Measurements from ENCODE around the gene SQSTM1.
A peak's percentile ranks its signal among the peaks of the same experiment; 100 is the strongest.

The SQSTM1 gene

GRCh38 chr5:179805529-179806249 is 15.0 kb upstream of the SQSTM1 start:
- no peak for DNase-seq (ENCODE audit: low read depth in 2 of 2)

GRCh38 chr5:179806250-179807048 is 14.3 kb upstream of the SQSTM1 start, which contains the start of gene MGAT4B:
Gene MGAT4B (minus strand): TSS chr5:179806866. CDS start chr5:179806583, 283 bp downstream.
- no peak for DNase-seq (ENCODE audit: low read depth in 2 of 2)

GRCh38 chr5:179812135-179812825 is 8.4 kb upstream of the SQSTM1 start:
- no peak for DNase-seq (ENCODE audit: low read depth in 2 of 2)

- no peak for DNase-seq (ENCODE audit: low read depth in 2 of 2)
Observed at GRCh38 chr5:179812997-179813607, 7.6 kb upstream of the SQSTM1 start.

- DNase-seq (ENCODE audit: low read depth in 2 of 2) = no peak
Observed at GRCh38 chr5:179814090-179814489, 6.6 kb upstream of the SQSTM1 start.

GRCh38 chr5:179815491-179816249 is 5.0 kb upstream of the SQSTM1 start:
- DNase-seq (ENCODE audit: low read depth in 2 of 2) = no peak

- DNase-seq (ENCODE audit: low read depth in 2 of 2) = no peak
Observed at GRCh38 chr5:179816401-179816795, 4.3 kb upstream of the SQSTM1 start.

GRCh38 chr5:179816796-179817469 is 3.8 kb upstream of the SQSTM1 start:
- no peak for DNase-seq (ENCODE audit: low read depth in 2 of 2)

GRCh38 chr5:179817470-179817840 is 3.2 kb upstream of the SQSTM1 start:
- no peak for DNase-seq (ENCODE audit: low read depth in 2 of 2)

GRCh38 chr5:179817890-179818745 is 2.6 kb upstream of the SQSTM1 start:
- DNase-seq (ENCODE audit: low read depth in 2 of 2) = no peak

GRCh38 chr5:179818746-179819295 is 1.9 kb upstream of the SQSTM1 start:
- peak; percentile 80 for DNase-seq (ENCODE audit: low read depth in 2 of 2)

- no peak for DNase-seq (ENCODE audit: low read depth in 2 of 2)
Observed at GRCh38 chr5:179819296-179820126, 1.2 kb upstream of the SQSTM1 start.

GRCh38 chr5:179820127-179820482 is 600 bp upstream of the SQSTM1 start:
- no peak for DNase-seq (ENCODE audit: low read depth in 2 of 2)

- DNase-seq (ENCODE audit: low read depth in 2 of 2) = peak; percentile 71 to 73
Observed at GRCh38 chr5:179821298-179822058, 773 bp downstream of the SQSTM1 start.

GRCh38 chr5:179822059-179822432 is 1.3 kb downstream of the SQSTM1 start:
- DNase-seq (ENCODE audit: low read depth in 2 of 2) = no peak

- no peak for DNase-seq (ENCODE audit: low read depth in 2 of 2)
Observed at GRCh38 chr5:179822444-179822990, 1.8 kb downstream of the SQSTM1 start.

GRCh38 chr5:179823937-179824744 is 3.4 kb downstream of the SQSTM1 start:
- DNase-seq (ENCODE audit: low read depth in 2 of 2) = no peak
